ENCODE measurements around the gene PPP1R14B. TPM values are rescaled to one million over a fixed set of nuclear protein-coding genes. Genes with fewer than 3 reads are reported as not detected.
A peak's percentile ranks its signal among the peaks of the same experiment; 100 is the strongest.

PPP1R14B gene
- total and polyA plus RNA-seq, 2 of the 13 experiments (the other 11 are each of a cell fraction or from before 2014, with no cell fraction given), result 110 to 148 TPM

GRCh38 chr11:64234647-64235379, 11.9 kb downstream of the PPP1R14B start (continued):
- TF ChIP-seq, protein P1, sequence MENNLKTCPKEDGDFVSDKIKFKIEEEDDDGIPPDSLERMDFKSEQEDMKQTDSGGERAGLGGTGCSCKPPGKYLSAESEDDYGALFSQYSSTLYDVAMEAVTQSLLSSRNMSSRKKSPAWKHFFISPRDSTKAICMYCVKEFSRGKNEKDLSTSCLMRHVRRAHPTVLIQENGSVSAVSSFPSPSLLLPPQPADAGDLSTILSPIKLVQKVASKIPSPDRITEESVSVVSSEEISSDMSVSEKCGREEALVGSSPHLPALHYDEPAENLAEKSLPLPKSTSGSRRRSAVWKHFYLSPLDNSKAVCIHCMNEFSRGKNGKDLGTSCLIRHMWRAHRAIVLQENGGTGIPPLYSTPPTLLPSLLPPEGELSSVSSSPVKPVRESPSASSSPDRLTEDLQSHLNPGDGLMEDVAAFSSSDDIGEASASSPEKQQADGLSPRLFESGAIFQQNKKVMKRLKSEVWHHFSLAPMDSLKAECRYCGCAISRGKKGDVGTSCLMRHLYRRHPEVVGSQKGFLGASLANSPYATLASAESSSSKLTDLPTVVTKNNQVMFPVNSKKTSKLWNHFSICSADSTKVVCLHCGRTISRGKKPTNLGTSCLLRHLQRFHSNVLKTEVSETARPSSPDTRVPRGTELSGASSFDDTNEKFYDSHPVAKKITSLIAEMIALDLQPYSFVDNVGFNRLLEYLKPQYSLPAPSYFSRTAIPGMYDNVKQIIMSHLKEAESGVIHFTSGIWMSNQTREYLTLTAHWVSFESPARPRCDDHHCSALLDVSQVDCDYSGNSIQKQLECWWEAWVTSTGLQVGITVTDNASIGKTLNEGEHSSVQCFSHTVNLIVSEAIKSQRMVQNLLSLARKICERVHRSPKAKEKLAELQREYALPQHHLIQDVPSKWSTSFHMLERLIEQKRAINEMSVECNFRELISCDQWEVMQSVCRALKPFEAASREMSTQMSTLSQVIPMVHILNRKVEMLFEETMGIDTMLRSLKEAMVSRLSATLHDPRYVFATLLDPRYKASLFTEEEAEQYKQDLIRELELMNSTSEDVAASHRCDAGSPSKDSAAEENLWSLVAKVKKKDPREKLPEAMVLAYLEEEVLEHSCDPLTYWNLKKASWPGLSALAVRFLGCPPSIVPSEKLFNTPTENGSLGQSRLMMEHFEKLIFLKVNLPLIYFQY (CRISPR knock-in tag; IDR thresholded peaks at IDR 0.05; ENCODE audit: borderline replicate concordance), result peak; percentile 32; the same call in 1 of the 2 replicates
- TF ChIP-seq NFYB (CRISPR knock-in tag; IDR thresholded peaks at IDR 0.05) (no peak), ZNF710 (CRISPR knock-in tag; IDR thresholded peaks at IDR 0.05; ENCODE audit: borderline replicate concordance) (peak; percentile 54; the same call in 1 of the 2 replicates), MZF1 (CRISPR knock-in tag; IDR thresholded peaks at IDR 0.05; ENCODE audit: borderline replicate concordance) (no peak), KLF15 (CRISPR knock-in tag; IDR thresholded peaks at IDR 0.05; ENCODE audit: borderline replicate concordance) (no peak), ZNF790 (CRISPR knock-in tag; IDR thresholded peaks at IDR 0.05; ENCODE audit: borderline replicate concordance) (peak; percentile 60; the same call in 1 of the 2 replicates), SP1 (IDR thresholded peaks at IDR 0.05) (no peak), SP1 (CRISPR knock-in tag; IDR thresholded peaks at IDR 0.05) (no peak), ZXDC (CRISPR knock-in tag; IDR thresholded peaks at IDR 0.05) (no peak), ARID2 (CRISPR knock-in tag; IDR thresholded peaks at IDR 0.05; ENCODE audit: borderline replicate concordance) (peak; percentile 33; the same call in 1 of the 2 replicates), EHMT2 (IDR thresholded peaks at IDR 0.05; ENCODE audit: borderline replicate concordance, low read depth, low read length) (no peak), ZNF512B (CRISPR knock-in tag; IDR thresholded peaks at IDR 0.05; ENCODE audit: borderline replicate concordance) (no peak)

Data from HepG2 (cell line).